Measurements from ENCODE around the gene DNAJB6. TPM values are rescaled to one million over a fixed set of nuclear protein-coding genes. Genes with fewer than 3 reads are reported as not detected.
"Not testable (repeated sequence)": the region's sequence is repeated elsewhere in the genome, so short reads cannot be mapped to it uniquely, and the experiment has no call there.

Gene DNAJB6
- polyA plus RNA-seq, 12 donors: 114 to 166 (median 140) TPM; not detected in 1

GRCh38 chr7:157439761-157440160 is 103.0 kb downstream of the DNAJB6 start:
- DNase-seq: no peak

GRCh38 chr7:157440346-157441022 is 103.7 kb downstream of the DNAJB6 start:
- no peak for DNase-seq

DNA sequence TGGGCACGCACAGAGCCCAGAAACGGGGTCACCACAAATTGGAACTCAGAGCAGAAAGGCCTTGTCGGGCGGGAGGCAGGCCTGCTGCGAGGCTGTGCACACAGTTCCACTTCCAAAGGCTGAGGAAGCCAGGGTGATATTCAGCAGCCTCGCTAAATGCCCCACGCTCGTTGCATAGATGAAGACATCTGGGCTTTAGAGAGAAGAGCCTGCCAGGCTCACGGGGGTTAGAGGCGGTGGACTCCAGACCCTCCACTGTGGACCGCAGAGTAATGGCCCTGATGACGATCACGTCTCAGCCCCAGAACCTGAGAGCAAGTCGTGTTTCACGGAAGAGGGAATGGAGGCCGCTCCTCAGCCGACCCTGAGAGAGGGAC is 104.2 kb downstream of the DNAJB6 start:
- no peak for DNase-seq

GRCh38 chr7:157442456-157442855 is 105.7 kb downstream of the DNAJB6 start:
- DNase-seq: no peak

GRCh38 chr7:157442993-157443831 is 106.4 kb downstream of the DNAJB6 start:
- no peak for DNase-seq

- DNase-seq: no peak
Observed at GRCh38 chr7:157444011-157444842, 107.4 kb downstream of the DNAJB6 start.

DNA sequence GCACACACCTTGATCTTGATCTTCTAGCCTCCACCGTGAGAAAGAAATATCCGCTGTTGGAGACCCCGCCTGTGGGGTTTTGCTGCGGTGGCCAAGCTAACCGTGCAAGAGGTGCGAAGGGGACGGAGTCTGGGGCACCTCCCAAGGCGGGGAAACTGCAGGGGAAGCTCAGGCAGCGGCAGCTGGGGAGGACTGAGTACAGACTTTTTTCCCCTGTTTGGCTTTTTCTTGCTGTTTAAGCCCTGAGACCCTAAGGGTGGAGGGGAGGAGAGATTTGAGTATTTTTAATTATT is 108.0 kb downstream of the DNAJB6 start:
- DNase-seq: no peak

DNA sequence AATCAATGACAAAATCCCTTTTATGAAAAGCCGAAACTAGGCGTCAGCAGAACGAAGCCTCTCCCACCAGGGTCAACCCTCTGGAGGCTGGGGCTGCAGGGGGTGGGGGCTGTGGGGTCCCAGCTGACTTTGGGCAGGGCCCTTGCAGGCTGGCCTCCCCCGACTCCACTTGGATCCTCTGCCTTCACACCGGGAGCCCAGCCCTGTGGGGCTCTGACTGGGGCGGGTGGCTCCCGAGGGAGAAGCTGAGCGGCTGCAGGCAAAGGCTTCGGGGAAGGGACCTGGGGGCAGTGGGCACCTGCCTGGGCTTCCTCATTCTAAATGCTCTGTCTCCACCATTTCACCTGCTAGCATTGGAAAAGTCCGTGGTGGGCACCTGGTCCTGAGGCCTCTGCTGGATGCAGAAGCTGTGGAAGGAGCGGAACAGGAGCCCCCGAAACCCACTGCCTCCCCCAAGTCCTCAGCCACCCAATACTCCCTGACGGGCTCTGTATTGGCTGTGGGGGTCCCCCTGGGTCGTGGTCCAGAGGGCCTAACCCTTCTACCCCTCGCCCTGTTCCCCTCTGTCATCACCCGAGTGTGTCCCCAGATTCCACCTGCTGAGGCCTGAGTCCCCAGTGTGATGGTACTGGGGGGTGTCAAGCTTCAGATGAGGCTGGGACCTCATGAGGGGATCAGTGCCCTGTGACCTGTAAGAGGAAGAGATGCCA is 108.6 kb downstream of the DNAJB6 start:
- DNase-seq: no peak

DNA sequence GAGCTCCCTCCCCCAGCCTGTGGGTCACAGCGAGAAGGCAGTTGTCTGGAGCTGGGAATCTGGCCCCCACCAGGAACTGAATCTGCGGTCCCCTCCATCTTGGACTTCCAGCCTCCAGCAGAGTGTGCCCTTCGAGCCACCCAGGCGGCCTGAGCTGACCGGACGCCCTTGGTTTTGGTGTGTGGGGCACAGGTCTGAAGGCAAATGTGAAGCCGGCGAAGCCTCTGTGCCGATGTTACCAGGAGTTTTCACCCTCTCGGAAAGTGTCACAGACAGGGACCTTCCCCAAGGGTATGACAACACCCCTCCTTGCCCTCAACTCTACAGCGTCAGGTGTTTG is 109.1 kb downstream of the DNAJB6 start:
- DNase-seq: no peak

GRCh38 chr7:157446322-157446721 is 109.5 kb downstream of the DNAJB6 start:
- no peak for DNase-seq

GRCh38 chr7:157454003-157454402 is 117.2 kb downstream of the DNAJB6 start:
- not testable (repeated sequence) for DNase-seq

DNA sequence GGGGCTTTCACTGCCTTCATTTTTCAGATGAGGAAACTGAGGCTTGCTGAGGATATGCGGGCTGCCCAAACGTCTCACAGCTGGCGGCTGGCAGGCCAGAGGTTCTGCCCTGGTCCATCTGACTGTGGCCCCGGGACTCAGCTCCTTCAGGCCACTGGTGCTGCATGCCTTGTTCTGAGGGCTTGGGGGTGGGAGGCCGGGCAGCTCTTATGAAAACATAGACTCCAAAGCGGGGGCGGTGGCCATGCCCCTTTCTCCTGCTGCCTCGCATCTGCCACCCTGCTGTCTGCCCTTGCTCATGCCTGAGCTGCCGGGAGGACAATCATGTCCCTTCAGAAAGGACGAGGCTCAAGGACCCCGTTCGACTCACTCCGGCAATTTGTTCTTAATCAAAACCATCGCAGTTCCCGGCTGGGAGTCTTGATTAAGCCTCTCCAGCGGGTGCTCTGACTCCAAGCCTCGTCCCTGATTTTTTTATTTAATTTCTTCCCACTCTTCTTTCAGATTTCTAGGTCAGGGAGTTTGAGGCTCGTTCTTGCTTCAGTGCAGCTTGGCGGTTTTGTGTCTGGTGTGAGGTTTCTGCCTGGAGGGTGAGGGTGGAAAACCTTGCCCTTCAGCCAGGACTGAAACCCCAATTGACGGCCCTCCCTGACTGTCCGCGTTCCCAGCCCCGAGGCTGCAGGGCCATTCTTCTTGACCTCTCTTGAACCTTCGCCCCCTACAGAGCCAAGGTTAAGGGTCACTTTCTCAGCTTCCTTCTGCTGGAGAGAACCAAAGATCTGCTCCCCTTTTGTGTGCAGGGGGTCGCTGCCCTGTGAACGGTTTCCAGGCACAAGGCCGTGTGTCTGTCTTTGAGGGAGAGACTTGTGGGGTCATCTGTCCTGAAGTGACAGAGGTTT is 120.8 kb downstream of the DNAJB6 start:
- no peak for DNase-seq

DNA sequence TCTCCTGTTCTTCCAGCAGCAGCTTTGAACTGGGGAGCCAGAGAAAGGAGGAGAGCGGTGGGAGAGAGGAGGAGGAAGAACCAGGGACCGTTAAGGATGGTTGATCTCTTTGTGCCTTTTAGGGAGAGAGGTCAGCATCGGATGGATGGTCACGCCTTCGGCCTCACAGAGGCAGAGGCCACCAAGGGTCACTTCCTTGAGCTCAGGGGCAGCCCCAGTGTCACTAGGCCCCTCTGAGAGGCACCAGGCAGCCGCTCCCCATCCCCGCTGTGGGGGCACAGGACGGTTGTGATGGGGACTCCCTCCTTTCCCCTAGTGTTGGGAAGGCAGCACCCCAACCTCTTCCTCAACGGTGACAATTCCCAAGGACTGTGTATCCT is 121.4 kb downstream of the DNAJB6 start:
- DNase-seq: no peak

- DNase-seq: no peak
Observed at GRCh38 chr7:157459966-157460365, 123.2 kb downstream of the DNAJB6 start.

DNA sequence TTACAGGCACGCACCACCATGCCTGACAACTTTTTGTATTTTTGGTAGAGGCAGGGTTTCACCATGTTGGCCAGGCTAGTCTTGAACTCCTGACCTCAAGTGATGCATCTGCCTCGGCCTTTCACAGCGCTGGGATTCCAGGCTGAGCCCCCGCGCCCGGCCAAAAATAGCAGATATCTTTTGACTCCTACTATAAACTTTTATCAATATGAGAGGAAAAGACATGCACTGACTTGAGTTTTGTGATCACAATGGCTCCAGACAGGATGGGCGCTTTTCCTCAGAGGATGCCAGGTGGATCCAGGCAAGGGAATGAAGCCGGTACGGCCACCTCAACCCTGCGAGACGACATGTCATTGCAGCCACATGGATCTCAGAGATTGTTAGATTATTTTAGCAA is 123.9 kb downstream of the DNAJB6 start:
- no peak for DNase-seq

GRCh38 chr7:157461573-157462418 is 125.0 kb downstream of the DNAJB6 start:
- DNase-seq: no peak

GRCh38 chr7:157462419-157462771 is 125.6 kb downstream of the DNAJB6 start:
- no peak for DNase-seq

DNA sequence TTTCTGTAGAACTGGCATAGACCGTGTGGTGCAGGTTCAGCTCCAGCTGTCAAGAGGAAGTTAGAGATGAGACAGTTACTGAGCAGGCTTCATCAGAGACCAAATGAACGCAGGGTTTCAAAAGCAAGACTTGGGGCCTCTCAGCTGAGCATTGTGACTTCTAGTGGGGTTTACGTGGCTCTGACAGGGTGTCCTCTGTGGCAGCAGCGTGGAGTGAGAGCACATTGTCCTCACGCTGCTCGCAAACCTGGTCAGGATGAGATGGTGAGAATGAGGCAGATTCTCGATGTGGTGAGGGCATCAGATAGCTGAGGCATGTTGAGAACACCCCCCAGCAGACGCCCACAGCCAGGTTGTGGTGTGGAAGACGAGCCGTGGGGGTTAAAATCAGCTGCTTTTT is 126.0 kb downstream of the DNAJB6 start:
- no peak for DNase-seq

- DNase-seq: no peak
Observed at GRCh38 chr7:157463245-157463644, 126.4 kb downstream of the DNAJB6 start.

Measured in muscle of arm (tissue), 12 donors.